ENCODE results near the gene OPTC.
"Not testable (repeated sequence)": the region's sequence is repeated elsewhere in the genome, so short reads cannot be mapped to it uniquely, and the experiment has no call there.

OPTC gene

DNA sequence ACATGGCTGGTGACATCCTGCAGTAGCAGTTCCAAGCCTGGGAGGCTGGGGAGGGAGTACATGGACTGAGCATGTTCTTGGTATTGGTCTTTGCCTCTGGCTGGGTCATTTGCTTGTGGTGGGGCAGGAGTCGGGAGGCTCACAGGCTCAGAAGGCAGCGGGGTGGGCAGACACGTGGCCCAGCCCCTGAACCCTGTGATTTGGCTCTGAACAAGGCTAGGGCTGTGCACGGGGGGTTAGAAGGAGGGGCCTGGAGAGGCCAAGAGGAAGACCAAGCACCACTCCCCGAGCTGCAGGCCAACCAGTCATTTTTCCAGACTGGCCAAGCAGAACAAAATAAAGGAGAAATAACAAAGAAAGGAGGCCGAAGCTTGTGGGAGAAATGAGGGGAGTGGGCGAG is 28.0 kb upstream of the OPTC start:
- no peak for DNase-seq

GRCh38 chr1:203466906-203467549 is 26.9 kb upstream of the OPTC start:
- not testable (repeated sequence) for DNase-seq

- no peak for DNase-seq
Observed at GRCh38 chr1:203467550-203467921, 26.4 kb upstream of the OPTC start.

DNA sequence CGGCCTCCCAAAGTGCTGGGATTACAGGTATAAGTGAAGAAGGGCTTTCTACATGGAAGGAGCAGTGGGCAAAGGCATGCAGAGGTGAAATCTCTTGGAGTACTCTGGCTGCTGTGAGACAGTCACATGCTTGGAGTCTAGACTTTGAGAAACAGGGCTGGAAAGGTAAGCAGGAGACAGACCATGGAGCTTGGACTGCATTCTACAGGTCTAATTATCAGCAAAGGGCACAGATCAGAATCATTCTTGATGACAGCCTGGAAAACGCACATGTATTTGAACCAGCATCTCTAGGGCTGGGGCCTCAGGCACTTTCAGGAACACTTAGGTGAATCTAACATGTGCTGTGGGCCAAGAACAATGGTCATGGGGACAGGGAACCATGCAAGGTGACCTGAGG is 25.6 kb upstream of the OPTC start:
- DNase-seq, result no peak

GRCh38 chr1:203470240-203470639 is 23.7 kb upstream of the OPTC start:
- DNase-seq, result no peak

- DNase-seq, result no peak
Observed at GRCh38 chr1:203471841-203472240, 22.1 kb upstream of the OPTC start.

- DNase-seq, result no peak
Observed at GRCh38 chr1:203473281-203473680, 20.7 kb upstream of the OPTC start.

- peak; percentile 31 for DNase-seq
Observed at GRCh38 chr1:203473781-203474305, 20.1 kb upstream of the OPTC start.

DNA sequence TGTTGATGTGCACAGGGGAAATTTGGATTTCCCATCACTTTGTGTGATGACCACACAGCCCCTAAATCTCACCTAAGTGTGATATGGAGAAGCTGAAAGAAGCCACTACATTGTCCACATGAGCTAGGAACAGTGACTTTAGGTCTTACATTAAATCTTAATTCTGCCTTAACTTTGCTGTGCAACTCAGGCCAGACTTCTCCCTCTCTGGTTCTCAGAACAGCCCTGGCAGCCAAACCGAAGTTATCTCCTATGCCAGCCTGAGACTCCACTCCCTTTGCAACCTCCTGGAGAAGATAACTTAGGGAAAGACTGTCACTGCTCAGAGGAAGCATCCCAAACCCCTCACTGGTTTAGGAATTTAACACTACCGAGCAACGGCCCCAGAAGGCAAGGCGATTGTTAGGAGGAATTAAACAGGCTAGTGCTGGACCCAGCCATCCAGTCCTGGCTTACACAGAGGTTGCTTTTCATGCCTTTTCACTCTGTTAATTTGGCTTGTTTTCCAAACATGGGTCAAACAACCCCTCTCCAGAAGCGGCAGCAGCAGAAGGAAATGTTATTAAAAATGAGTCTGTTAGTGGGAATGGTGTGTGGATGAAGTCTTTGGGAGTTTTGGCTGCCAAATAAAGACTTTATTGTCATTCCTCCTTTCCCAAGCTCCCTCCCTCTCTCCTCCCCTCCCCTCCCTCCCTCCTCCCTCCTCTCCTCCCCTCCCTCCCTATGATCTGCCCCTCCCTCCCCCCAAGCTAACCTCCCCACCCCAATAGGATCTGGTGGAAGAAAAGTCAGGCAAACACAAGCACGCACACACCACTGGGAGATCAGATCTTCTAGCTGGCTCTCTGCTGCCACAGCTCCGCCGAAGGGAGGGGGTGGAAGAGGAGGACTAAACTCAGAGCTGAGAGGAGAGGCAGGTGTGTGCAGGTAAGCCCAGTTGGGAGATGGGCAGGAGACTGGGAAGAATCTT is 18.7 kb upstream of the OPTC start, which contains the start of gene PRELP:
TSS of gene PRELP (plus strand) at position 795 of the 970 bp plus-strand sequence. CDS start 7,379 bp downstream, outside the sequence.
- DNase-seq, result peak; percentile 64

DNA sequence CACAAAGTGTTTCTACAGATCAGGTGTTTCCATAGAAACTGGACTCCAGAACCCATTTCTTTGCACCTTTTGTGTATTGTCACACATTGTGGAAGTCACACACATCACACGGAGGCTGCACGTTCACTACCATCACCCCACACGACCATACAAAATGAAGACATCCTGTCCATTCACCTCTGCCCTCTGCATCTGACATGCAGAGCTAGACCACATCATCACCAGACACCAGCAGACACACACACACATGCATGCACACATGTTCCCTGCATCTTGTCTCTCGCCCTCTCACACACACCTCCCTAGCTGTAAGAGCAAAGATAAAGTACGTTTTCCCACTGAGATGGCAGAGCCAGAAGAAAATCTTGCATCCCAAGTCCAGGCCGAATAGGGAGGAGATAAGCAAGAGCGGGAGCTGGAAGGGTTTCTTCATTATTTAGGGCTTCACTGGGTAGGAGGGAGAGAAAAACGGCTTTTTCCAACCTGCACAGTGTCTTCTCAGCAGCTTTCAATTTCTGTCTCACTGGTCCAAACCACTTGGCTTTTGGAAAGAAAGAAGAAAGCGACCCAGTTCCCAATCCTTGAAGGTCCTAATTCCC is 17.6 kb upstream of the OPTC start:
- DNase-seq, result no peak

DNA sequence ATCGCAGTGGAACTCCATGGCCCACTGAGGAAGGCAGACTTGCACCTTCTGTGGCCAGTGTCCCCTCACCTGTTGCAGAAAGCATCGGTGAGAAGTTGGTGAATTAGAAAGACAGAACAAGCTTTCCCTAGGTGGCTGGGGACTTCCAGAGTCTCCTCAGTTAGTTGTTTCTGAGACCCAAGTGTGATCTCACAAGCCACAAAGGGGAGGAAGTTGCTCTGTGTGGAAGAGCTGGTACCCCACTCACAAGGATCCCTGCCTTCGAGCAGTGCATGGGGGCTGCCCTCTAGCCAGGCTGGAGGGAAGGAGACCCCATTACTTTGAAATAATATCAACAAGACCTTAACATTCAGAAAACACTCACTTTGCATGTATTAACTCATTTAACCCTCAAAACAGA is 16.2 kb upstream of the OPTC start:
- no peak for DNase-seq

DNA sequence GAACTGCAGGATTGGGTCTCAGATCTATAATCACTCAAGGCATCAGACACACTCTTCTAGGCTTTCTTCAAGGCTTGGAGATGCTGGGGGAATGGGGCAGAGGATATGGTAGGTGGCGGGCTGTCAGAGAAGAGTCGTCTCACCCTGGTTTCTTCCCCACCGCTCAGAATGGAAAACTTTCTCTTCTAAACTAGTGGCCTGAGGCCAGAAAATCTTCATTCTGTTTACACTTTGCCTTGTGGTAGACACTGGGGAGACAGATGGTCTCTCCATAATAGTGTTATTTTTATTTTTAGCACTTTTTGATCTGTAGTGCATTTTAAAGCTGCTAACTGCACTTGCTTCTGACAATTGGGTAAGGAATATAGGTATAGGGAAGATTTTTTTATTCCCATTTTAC is 15.7 kb upstream of the OPTC start:
- peak; percentile 87 for DNase-seq

- no peak for DNase-seq
Observed at GRCh38 chr1:203478986-203479385, 15.0 kb upstream of the OPTC start.

- no peak for DNase-seq
Observed at GRCh38 chr1:203479646-203480045, 14.3 kb upstream of the OPTC start.

GRCh38 chr1:203480084-203480483 is 13.9 kb upstream of the OPTC start:
- DNase-seq, result no peak

DNA sequence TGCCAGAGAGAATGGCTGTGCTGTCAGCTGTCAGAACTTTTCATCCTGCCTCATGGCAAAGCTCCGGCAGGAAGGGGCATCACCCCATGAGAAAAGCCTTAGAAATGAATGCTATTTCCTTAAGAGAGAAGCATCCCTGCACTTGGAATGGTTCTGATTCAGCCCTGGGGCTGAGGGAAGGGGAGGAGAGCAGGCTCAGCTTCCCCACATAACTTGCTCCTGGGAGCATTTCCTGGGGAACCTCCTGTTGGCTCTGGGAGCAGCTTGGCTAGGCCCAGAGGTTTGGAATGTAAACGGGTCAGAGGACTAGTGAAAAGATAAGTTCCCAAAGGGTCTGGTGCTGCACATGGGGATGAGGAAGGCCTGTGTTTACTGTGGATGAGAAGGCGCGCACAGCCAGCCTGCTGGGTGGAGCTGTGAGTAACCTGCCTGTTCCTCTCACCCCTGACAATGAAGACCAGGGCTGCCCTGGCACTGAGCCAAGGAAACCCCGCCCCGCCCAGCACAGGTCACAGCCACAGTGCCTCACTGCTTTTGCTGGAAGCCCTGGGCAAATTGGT is 13.3 kb upstream of the OPTC start:
- DNase-seq, result peak; percentile 73

GRCh38 chr1:203481196-203481595 is 12.8 kb upstream of the OPTC start:
- no peak for DNase-seq

DNA sequence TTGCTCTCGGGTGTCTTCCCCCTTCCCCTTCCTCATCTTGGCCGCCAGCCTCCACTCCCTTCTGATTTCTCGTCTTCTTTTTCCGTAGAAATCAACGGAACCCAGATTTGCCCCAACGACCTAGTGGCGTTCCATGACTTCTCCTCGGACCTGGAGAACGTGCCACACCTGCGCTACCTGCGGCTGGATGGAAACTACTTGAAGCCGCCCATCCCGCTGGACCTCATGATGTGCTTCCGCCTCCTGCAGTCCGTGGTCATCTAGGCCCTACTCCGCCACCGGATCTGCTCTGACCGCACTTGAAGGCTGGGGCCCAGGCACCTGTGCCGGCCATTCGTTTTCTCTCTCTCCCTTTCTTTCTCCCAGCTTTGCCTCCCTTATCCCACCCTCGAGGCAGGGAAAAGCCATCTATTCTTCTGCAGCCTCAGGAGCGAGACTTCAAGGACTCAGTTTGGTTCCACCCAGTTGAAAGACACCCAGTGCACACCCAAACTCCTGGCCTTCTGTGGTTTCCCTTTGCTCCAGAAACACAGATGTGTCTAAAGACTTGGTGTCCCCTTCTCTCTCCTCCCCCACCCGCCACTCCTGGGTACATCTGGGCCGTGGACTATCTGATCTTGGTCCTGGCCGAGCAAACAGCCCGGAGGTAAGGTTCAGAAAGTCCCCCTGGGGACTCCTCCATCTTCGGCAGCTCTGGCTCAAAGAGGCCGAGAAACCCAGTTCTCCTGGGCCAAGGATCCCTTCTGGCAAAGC is 7.2 kb upstream of the OPTC start:
- DNase-seq, result no peak

GRCh38 chr1:203488539-203488938 is 5.4 kb upstream of the OPTC start:
- no peak for DNase-seq

DNA sequence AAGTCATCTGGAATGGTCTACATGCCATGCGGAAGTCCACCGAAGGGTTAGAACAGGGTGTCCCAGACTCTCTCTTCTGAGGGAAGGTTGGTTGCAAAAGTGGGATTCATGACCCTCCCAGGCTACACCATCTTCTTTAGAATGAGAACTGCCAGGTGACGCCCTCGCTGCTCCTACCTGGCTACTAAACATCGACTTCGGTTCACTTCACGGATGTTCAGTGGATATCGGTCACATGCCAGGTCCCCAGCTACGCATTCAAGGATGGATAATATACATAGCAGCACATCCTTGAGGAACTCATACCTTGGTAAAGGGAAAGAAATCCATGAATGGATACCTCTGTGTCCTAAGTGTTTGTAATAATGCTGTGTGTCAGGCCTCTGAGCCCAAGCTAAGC is 3.3 kb upstream of the OPTC start:
- no peak for DNase-seq

DNA sequence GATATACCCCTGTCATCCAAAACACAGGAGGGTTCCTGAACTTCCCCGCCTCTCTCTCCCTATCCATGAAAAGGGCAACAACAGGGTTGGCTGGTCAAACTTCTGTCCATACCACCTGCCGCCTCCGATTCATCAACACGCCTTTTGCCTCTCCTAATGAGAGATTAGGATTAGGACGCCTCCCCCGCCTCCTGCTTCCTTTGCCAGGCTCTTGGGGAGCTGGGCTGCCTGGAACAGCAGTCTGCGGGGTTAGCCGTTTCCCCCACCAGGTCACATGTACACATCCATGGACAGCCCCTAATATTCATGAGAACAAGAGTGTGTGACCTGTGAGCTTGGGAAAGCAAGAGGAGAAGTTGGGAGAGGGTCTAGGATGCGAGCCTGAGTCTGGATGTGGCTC is 2.3 kb upstream of the OPTC start:
- DNase-seq, result peak; percentile 70

GRCh38 chr1:203492082-203492747 is 1.7 kb upstream of the OPTC start:
- peak; percentile 96 for DNase-seq

Measured in NCI-H1694 treated with DMSO at 0.1 percent for 48 hours (cell line).